ENCODE results near the gene PGAM5. TPM values are rescaled to one million over a fixed set of nuclear protein-coding genes. Genes with fewer than 3 reads are reported as not detected.

PGAM5 gene
- total and polyA plus RNA-seq, 2 experiments from 2014 or later = 10.2 to 28.7 TPM

- TF ChIP-seq EZH2 (IDR thresholded peaks at IDR 0.05; ENCODE audit: insufficient read depth, poor library complexity, severe bottlenecking) (no peak), EZH2phosphoT487 (IDR thresholded peaks at IDR 0.05; ENCODE audit: insufficient read depth, low read depth) (no peak)
- Histone ChIP-seq H4K20me1 (ENCODE audit: insufficient read depth) (no peaks in the 10 kb centered on the region), H3K9me3 (ENCODE audit: low read depth) (no peaks in the 10 kb centered on the region), H2AFZ (peak overlapping the region; percentile 86), H3F3A (ENCODE audit: insufficient read depth) (no peaks in the 10 kb centered on the region), H3K4me2 (ENCODE audit: unreplicated experiment) (peak overlapping the region; percentile 81), H3K4me3 (peak overlapping the region; percentile 91), H3K27me3 (replicated peaks; ENCODE audit: insufficient read depth) (no peaks in the 10 kb centered on the region), H3K27ac (peak overlapping the region; percentile 4; the same call in 1 of the 2 replicates), H3K9me2 (ENCODE audit: insufficient read depth) (no peaks in the 10 kb centered on the region), H3K79me2 (ENCODE audit: insufficient read depth) (peaks cover 42% of the 10 kb centered on the region), H3K9ac (peak overlapping the region; percentile 74), H3K36me3 (ENCODE audit: low read depth) (no peaks in the 10 kb centered on the region), H3K4me1 (ENCODE audit: insufficient read depth) (peaks cover 4% of the 10 kb centered on the region; the same call in 1 of the 2 replicates)
- WGBS, 2 experiments (ENCODE audit: low coverage in 1 of 2, low lambda C conversion rate in 2 of 2, missing lambda C conversion rate in 2 of 2) = 12 to 13% methylated on average over 50 to 51 of the region's 59 CpGs
- DNase-seq = peak; percentile 67
- in situ Hi-C loops (cut with MboI) = no loop called here
Observed at GRCh38 chr12:132711080-132711843, 620 bp downstream of the PGAM5 start.

GRCh38 chr12:132713123-132713522 lies 2.5 kb downstream of the PGAM5 start:
- H3F3A ChIP-seq (ENCODE audit: insufficient read depth) = no peaks in the 10 kb centered on the region
- H4K20me1 ChIP-seq (ENCODE audit: insufficient read depth) = no peaks in the 10 kb centered on the region
- H3K9me2 ChIP-seq (ENCODE audit: insufficient read depth) = no peaks in the 10 kb centered on the region
- no peak overlapping the region for H3K9ac ChIP-seq
- peaks cover 42% of the 10 kb centered on the region for H3K79me2 ChIP-seq (ENCODE audit: insufficient read depth)
- 71 to 75% methylated on average over 2 of the region's 2 CpGs for WGBS, 2 experiments (ENCODE audit: low coverage in 1 of 2, low lambda C conversion rate in 2 of 2, missing lambda C conversion rate in 2 of 2)
- H2AFZ ChIP-seq = no peak overlapping the region
- DNase-seq = no peak
- peaks cover 4% of the 10 kb centered on the region; the same call in 1 of the 2 replicates for H3K4me1 ChIP-seq (ENCODE audit: insufficient read depth)
- no peak overlapping the region for H3K4me2 ChIP-seq (ENCODE audit: unreplicated experiment)
- H3K4me3 ChIP-seq = no peak overlapping the region
- TF ChIP-seq EZH2phosphoT487 (IDR thresholded peaks at IDR 0.05; ENCODE audit: insufficient read depth, low read depth) = no peak
- no peak for TF ChIP-seq EZH2 (IDR thresholded peaks at IDR 0.05; ENCODE audit: insufficient read depth, poor library complexity, severe bottlenecking)
- no peaks in the 10 kb centered on the region for H3K36me3 ChIP-seq (ENCODE audit: low read depth)
- no peaks in the 10 kb centered on the region for H3K27me3 ChIP-seq (replicated peaks; ENCODE audit: insufficient read depth)
- in situ Hi-C loops (cut with MboI) = no loop called here
- H3K27ac ChIP-seq = no peak overlapping the region
- no peaks in the 10 kb centered on the region for H3K9me3 ChIP-seq (ENCODE audit: low read depth)

- no peaks in the 10 kb centered on the region for H3F3A ChIP-seq (ENCODE audit: insufficient read depth)
- peaks cover 47% of the 10 kb centered on the region for H3K79me2 ChIP-seq (ENCODE audit: insufficient read depth)
- no peaks in the 10 kb centered on the region; the same call in 1 of the 2 replicates for H3K4me1 ChIP-seq (ENCODE audit: insufficient read depth)
- H3K9me3 ChIP-seq (ENCODE audit: low read depth) = no peaks in the 10 kb centered on the region
- H3K36me3 ChIP-seq (ENCODE audit: low read depth) = no peaks in the 10 kb centered on the region
- no peak for DNase-seq
- H3K4me3 ChIP-seq = no peak overlapping the region
- H4K20me1 ChIP-seq (ENCODE audit: insufficient read depth) = no peaks in the 10 kb centered on the region
- in situ Hi-C loops (cut with MboI) = no loop called here
- no peak overlapping the region for H2AFZ ChIP-seq
- H3K27ac ChIP-seq = no peak overlapping the region
- no peak overlapping the region for H3K4me2 ChIP-seq (ENCODE audit: unreplicated experiment)
- TF ChIP-seq EZH2phosphoT487 (IDR thresholded peaks at IDR 0.05; ENCODE audit: insufficient read depth, low read depth) = no peak
- no peak for TF ChIP-seq EZH2 (IDR thresholded peaks at IDR 0.05; ENCODE audit: insufficient read depth, poor library complexity, severe bottlenecking)
- no peak overlapping the region for H3K9ac ChIP-seq
- no peaks in the 10 kb centered on the region for H3K27me3 ChIP-seq (replicated peaks; ENCODE audit: insufficient read depth)
- WGBS, 2 experiments (ENCODE audit: low coverage in 1 of 2, low lambda C conversion rate in 2 of 2, missing lambda C conversion rate in 2 of 2) = 86 to 88% methylated on average over 9 of the region's 9 CpGs
- no peaks in the 10 kb centered on the region for H3K9me2 ChIP-seq (ENCODE audit: insufficient read depth)
Observed at GRCh38 chr12:132715874-132716273, 5.2 kb downstream of the PGAM5 start.

- H3K4me1 ChIP-seq (ENCODE audit: insufficient read depth) = no peaks in the 10 kb centered on the region; the same call in 1 of the 2 replicates
- WGBS, 2 experiments (ENCODE audit: low coverage in 1 of 2, low lambda C conversion rate in 2 of 2, missing lambda C conversion rate in 2 of 2) = 80% methylated on average over 11 of the region's 11 CpGs
- H2AFZ ChIP-seq = no peak overlapping the region
- no peaks in the 10 kb centered on the region for H3K9me2 ChIP-seq (ENCODE audit: insufficient read depth)
- no peaks in the 10 kb centered on the region for H4K20me1 ChIP-seq (ENCODE audit: insufficient read depth)
- H3K4me2 ChIP-seq (ENCODE audit: unreplicated experiment) = no peak overlapping the region
- no peak for DNase-seq
- H3K27ac ChIP-seq = no peak overlapping the region
- H3K79me2 ChIP-seq (ENCODE audit: insufficient read depth) = peaks cover 48% of the 10 kb centered on the region
- no peaks in the 10 kb centered on the region for H3K27me3 ChIP-seq (replicated peaks; ENCODE audit: insufficient read depth)
- H3K9ac ChIP-seq = no peak overlapping the region
- in situ Hi-C loops (cut with MboI) = no loop called here
- TF ChIP-seq EZH2 (IDR thresholded peaks at IDR 0.05; ENCODE audit: insufficient read depth, poor library complexity, severe bottlenecking) (no peak), EZH2phosphoT487 (IDR thresholded peaks at IDR 0.05; ENCODE audit: insufficient read depth, low read depth) (no peak)
- H3K4me3 ChIP-seq = no peak overlapping the region
- no peaks in the 10 kb centered on the region for H3K9me3 ChIP-seq (ENCODE audit: low read depth)
- H3F3A ChIP-seq (ENCODE audit: insufficient read depth) = no peaks in the 10 kb centered on the region
- H3K36me3 ChIP-seq (ENCODE audit: low read depth) = 0 out of 2 replicates have a peak, but pooled peaks cover 3% of the 10 kb centered on the region
Observed at GRCh38 chr12:132716356-132716755, 5.7 kb downstream of the PGAM5 start.
